ENCODE results near the gene DROSHA. TPM values are rescaled to one million over a fixed set of nuclear protein-coding genes. Genes with fewer than 3 reads are reported as not detected.

Gene DROSHA
- total and polyA plus RNA-seq, 9 donors: 42.5 to 50.2 (median 45.4) TPM

DNA sequence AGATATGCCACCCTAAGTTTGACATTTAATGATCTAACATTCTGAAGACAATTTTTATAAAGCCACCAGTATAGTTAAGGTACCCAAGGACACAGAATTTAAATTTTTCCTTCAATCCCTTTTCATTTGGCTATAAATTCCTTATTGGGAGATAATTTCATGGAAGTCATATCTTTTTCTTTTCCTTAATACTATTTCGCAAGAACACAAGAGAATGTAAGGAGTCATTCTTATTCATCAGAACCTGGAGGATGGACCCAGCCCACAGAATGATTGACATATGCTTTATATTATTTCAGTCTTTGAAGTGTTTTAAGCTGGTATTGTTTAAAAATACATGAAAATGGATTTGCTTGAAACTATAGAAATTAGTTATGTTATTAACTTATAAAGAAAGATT, 79.6 kb downstream of the DROSHA start:
- H3K4me3 ChIP-seq (ENCODE audit: low read length): no peak overlapping the region
- H3K27me3 ChIP-seq (ENCODE audit: control insufficient read depth, insufficient read depth, low read length): no peaks in the 10 kb centered on the region
- DNase-seq: no peak
- WGBS (ENCODE audit: insufficient coverage): no CpG with 5 or more reads among the region's 1 CpG
- H3K4me1 ChIP-seq (ENCODE audit: control insufficient read depth, insufficient read depth, low read length): no peaks in the 10 kb centered on the region
- peaks cover 9% of the 10 kb centered on the region for H3K9me3 ChIP-seq (replicated peaks; ENCODE audit: control insufficient read depth, low read depth, low read length)
- H3K36me3 ChIP-seq (ENCODE audit: control insufficient read depth, insufficient read depth, low read length): peaks cover 28% of the 10 kb centered on the region
- no peak overlapping the region for H3K27ac ChIP-seq (ENCODE audit: low read length)

DNA sequence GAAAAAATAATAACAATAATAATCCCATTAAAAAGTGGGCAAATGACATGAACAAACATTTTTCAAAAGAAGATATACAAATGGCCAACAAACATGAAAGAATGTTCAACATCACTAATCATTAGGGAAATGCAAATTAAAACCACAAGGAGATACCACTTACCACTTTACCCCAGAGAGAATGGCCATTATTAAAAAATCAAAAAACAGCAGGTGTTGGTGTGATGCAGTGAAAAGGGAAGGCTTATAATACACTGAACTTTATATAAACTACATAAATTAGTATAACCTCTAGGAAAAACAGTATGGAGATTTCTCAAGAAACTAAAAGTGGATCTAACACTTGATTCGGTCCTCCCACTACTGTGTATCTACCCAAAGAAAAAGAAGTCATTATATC, 81.9 kb downstream of the DROSHA start:
- no peaks in the 10 kb centered on the region for H3K4me1 ChIP-seq (ENCODE audit: control insufficient read depth, insufficient read depth, low read length)
- no CpG with 5 or more reads among the region's 1 CpG for WGBS (ENCODE audit: insufficient coverage)
- no peak for DNase-seq
- H3K36me3 ChIP-seq (ENCODE audit: control insufficient read depth, insufficient read depth, low read length): peaks cover 33% of the 10 kb centered on the region
- no peak overlapping the region for H3K27ac ChIP-seq (ENCODE audit: low read length)
- no peak overlapping the region for H3K4me3 ChIP-seq (ENCODE audit: low read length)
- no peaks in the 10 kb centered on the region for H3K9me3 ChIP-seq (replicated peaks; ENCODE audit: control insufficient read depth, low read depth, low read length)
- H3K27me3 ChIP-seq (ENCODE audit: control insufficient read depth, insufficient read depth, low read length): no peaks in the 10 kb centered on the region

DNA sequence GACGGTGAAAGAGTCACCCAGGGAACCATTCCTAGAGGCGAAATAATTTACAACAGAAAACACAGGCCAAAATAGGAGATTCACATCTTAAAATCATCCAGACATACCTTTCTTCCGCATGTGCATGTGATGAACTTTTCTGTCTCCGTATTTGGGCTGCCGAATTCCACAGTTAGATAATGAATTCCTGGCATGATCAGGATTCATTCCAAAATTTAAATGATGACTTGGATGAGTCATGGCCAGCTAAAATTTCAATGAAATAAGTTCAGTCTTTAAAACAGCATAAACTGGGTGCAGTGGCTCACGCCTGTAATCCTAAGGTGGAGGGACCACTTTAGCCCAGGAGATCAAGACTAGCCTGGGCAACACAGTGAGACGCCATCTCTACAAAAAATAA, 82.7 kb downstream of the DROSHA start:
- peaks cover 35% of the 10 kb centered on the region for H3K36me3 ChIP-seq (ENCODE audit: control insufficient read depth, insufficient read depth, low read length)
- H3K4me1 ChIP-seq (ENCODE audit: control insufficient read depth, insufficient read depth, low read length): no peaks in the 10 kb centered on the region
- no peak overlapping the region for H3K27ac ChIP-seq (ENCODE audit: low read length)
- H3K27me3 ChIP-seq (ENCODE audit: control insufficient read depth, insufficient read depth, low read length): no peaks in the 10 kb centered on the region
- DNase-seq: no peak
- WGBS (ENCODE audit: insufficient coverage): 80% methylated on average over 1 of the region's 7 CpGs
- no peak overlapping the region for H3K4me3 ChIP-seq (ENCODE audit: low read length)
- no peaks in the 10 kb centered on the region for H3K9me3 ChIP-seq (replicated peaks; ENCODE audit: control insufficient read depth, low read depth, low read length)

- Histone ChIP-seq H3K27me3 (ENCODE audit: control insufficient read depth, insufficient read depth, low read length) (no peaks in the 10 kb centered on the region), H3K27ac (ENCODE audit: low read length) (no peak overlapping the region), H3K4me1 (ENCODE audit: control insufficient read depth, insufficient read depth, low read length) (no peaks in the 10 kb centered on the region), H3K9me3 (replicated peaks; ENCODE audit: control insufficient read depth, low read depth, low read length) (no peaks in the 10 kb centered on the region), H3K4me3 (ENCODE audit: low read length) (no peak overlapping the region), H3K36me3 (ENCODE audit: control insufficient read depth, insufficient read depth, low read length) (peaks cover 23% of the 10 kb centered on the region)
- DNase-seq: no peak
- 89% methylated on average over 1 of the region's 4 CpGs for WGBS (ENCODE audit: insufficient coverage)
Measured at GRCh38 chr5:31445041-31445600, 86.8 kb downstream of the DROSHA start.

DNA sequence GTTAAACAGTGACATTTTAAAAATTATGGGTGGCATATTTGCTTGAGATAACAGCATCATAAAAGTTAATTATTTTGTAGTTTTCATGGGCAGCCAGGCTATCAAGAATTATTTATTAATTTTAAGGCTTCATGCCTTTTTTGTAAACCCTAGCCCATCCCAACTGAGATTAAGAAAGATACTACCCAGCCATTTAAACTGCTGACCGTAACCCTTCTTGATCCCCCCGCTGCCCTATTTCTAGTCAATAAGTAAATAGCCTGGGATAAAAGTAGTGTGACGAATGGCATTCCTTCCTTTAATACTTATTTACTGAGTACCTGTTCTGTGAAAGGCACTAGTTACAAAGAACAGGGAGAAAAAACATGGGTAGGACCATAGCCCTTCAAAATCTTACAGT, 88.3 kb downstream of the DROSHA start:
- no CpG with 5 or more reads among the region's 3 CpGs for WGBS (ENCODE audit: insufficient coverage)
- Histone ChIP-seq H3K4me1 (ENCODE audit: control insufficient read depth, insufficient read depth, low read length) (no peaks in the 10 kb centered on the region), H3K27ac (ENCODE audit: low read length) (no peak overlapping the region), H3K27me3 (ENCODE audit: control insufficient read depth, insufficient read depth, low read length) (no peaks in the 10 kb centered on the region), H3K9me3 (replicated peaks; ENCODE audit: control insufficient read depth, low read depth, low read length) (no peaks in the 10 kb centered on the region), H3K4me3 (ENCODE audit: low read length) (no peak overlapping the region), H3K36me3 (ENCODE audit: control insufficient read depth, insufficient read depth, low read length) (peaks cover 12% of the 10 kb centered on the region)
- no peak for DNase-seq

GRCh38 chr5:31442058-31442745, 89.7 kb downstream of the DROSHA start:
- Histone ChIP-seq H3K4me3 (ENCODE audit: low read length) (no peak overlapping the region), H3K4me1 (ENCODE audit: control insufficient read depth, insufficient read depth, low read length) (no peaks in the 10 kb centered on the region), H3K27ac (ENCODE audit: low read length) (no peak overlapping the region), H3K36me3 (ENCODE audit: control insufficient read depth, insufficient read depth, low read length) (peaks cover 14% of the 10 kb centered on the region), H3K9me3 (replicated peaks; ENCODE audit: control insufficient read depth, low read depth, low read length) (no peaks in the 10 kb centered on the region), H3K27me3 (ENCODE audit: control insufficient read depth, insufficient read depth, low read length) (no peaks in the 10 kb centered on the region)
- peak; percentile 5 for DNase-seq
- WGBS (ENCODE audit: insufficient coverage): no CpG with 5 or more reads among the region's 3 CpGs

DNA sequence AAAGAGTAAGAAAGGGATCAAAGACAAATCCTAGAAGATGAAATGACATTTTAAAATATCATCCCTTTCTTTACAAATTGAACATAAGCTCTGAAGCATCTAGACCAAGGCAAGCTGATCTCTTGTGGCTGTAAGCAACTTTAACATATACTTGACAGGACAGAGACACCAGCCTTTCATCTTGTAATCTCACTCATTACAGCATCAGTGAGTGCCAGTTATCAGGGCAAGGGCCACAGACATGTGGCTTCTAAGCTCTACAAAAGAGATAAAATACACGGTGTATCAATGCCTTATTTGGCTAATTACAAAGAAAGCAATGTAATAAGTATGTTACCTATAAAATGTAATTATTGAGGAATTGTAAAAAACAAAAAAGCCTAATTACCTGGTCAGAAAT, 95.0 kb downstream of the DROSHA start:
- Histone ChIP-seq H3K27me3 (ENCODE audit: control insufficient read depth, insufficient read depth, low read length) (no peaks in the 10 kb centered on the region), H3K9me3 (replicated peaks; ENCODE audit: control insufficient read depth, low read depth, low read length) (no peaks in the 10 kb centered on the region), H3K4me1 (ENCODE audit: control insufficient read depth, insufficient read depth, low read length) (no peaks in the 10 kb centered on the region), H3K4me3 (ENCODE audit: low read length) (no peak overlapping the region), H3K27ac (ENCODE audit: low read length) (no peak overlapping the region), H3K36me3 (ENCODE audit: control insufficient read depth, insufficient read depth, low read length) (peaks cover 14% of the 10 kb centered on the region)
- WGBS (ENCODE audit: insufficient coverage): no CpG with 5 or more reads among the region's 1 CpG
- DNase-seq: no peak

DNA sequence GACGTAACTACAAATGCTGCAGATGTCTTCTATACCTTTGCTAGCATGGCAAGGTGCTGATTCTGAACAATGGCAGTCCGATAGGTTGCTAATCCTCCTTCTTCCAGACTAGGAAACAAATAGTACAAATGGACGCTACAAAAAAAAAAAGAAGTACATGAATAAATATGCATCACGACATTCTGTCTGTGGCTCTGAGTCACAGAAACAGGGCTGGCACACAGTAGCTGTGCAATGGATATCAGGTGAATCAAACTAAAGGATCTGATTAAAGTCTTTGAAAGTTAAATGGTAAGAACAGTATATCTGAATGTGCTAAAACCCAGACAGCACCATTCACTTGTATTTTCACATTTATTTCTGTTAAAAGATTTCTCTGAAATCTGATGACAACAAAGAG, 96.2 kb downstream of the DROSHA start:
- H3K36me3 ChIP-seq (ENCODE audit: control insufficient read depth, insufficient read depth, low read length): peaks cover 18% of the 10 kb centered on the region
- H3K27ac ChIP-seq (ENCODE audit: low read length): no peak overlapping the region
- DNase-seq: no peak
- H3K27me3 ChIP-seq (ENCODE audit: control insufficient read depth, insufficient read depth, low read length): no peaks in the 10 kb centered on the region
- H3K9me3 ChIP-seq (replicated peaks; ENCODE audit: control insufficient read depth, low read depth, low read length): no peaks in the 10 kb centered on the region
- 86% methylated on average over 2 of the region's 4 CpGs for WGBS (ENCODE audit: insufficient coverage)
- H3K4me3 ChIP-seq (ENCODE audit: low read length): no peak overlapping the region
- H3K4me1 ChIP-seq (ENCODE audit: control insufficient read depth, insufficient read depth, low read length): no peaks in the 10 kb centered on the region

DNA sequence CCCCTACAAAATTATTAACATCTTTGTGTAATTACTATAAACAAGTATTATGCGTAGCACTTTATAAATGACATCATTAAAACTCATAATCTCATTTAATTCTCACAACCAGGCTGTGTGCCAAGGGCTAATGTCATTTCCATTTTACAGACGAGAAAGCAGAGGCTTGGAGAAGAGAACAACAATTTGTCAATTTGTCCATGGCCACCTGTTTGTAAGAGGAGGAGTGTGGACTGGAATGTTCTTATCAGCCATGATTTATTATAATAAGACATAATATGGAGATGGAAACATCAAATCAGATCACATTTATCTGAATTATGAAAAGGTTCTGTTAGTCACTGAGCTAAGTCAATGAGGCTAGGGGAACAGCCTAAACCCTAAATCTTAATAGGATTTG, 97.0 kb downstream of the DROSHA start:
- WGBS (ENCODE audit: insufficient coverage): no CpG with 5 or more reads among the region's 2 CpGs
- no peaks in the 10 kb centered on the region for H3K9me3 ChIP-seq (replicated peaks; ENCODE audit: control insufficient read depth, low read depth, low read length)
- H3K27ac ChIP-seq (ENCODE audit: low read length): no peak overlapping the region
- H3K4me1 ChIP-seq (ENCODE audit: control insufficient read depth, insufficient read depth, low read length): no peaks in the 10 kb centered on the region
- no peaks in the 10 kb centered on the region for H3K27me3 ChIP-seq (ENCODE audit: control insufficient read depth, insufficient read depth, low read length)
- no peak overlapping the region for H3K4me3 ChIP-seq (ENCODE audit: low read length)
- peaks cover 18% of the 10 kb centered on the region for H3K36me3 ChIP-seq (ENCODE audit: control insufficient read depth, insufficient read depth, low read length)
- DNase-seq: no peak

DNA sequence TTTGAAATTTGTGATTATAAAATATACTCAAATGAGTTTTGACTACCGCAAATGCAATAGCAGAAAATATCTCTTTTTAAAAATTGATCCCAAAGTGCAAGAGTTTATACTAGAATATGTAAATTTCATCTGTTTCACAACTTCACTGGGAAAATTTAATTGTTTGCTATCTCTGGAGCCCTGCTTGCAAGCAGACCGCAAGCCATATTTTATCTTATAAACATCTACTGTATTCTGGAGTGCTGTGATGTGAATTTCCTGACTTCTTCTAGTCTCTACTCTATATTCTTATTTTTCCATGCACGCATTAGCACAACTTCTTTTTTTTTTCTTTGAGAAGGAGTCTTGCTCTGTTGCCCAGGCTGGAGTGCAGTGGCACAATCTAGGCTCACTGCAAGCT, 98.7 kb downstream of the DROSHA start:
- H3K36me3 ChIP-seq (ENCODE audit: control insufficient read depth, insufficient read depth, low read length): peaks cover 16% of the 10 kb centered on the region
- H3K27me3 ChIP-seq (ENCODE audit: control insufficient read depth, insufficient read depth, low read length): no peaks in the 10 kb centered on the region
- no peak for DNase-seq
- no CpG with 5 or more reads among the region's 3 CpGs for WGBS (ENCODE audit: insufficient coverage)
- H3K9me3 ChIP-seq (replicated peaks; ENCODE audit: control insufficient read depth, low read depth, low read length): no peaks in the 10 kb centered on the region
- H3K4me1 ChIP-seq (ENCODE audit: control insufficient read depth, insufficient read depth, low read length): no peaks in the 10 kb centered on the region
- no peak overlapping the region for H3K27ac ChIP-seq (ENCODE audit: low read length)
- H3K4me3 ChIP-seq (ENCODE audit: low read length): no peak overlapping the region

Measured in muscle of leg (tissue), 11 donors.